HUES64 (cell line): Measurements from ENCODE around the gene CEPT1.
"Not testable (repeated sequence)": the region's sequence is repeated elsewhere in the genome, so short reads cannot be mapped to it uniquely, and the experiment has no call there.

ENCODE experiments used
- H3K27ac ChIP-seq: 2 replicates; pipeline ENCODE4 v1.7.0; 2013; ENCODE audit warnings: low read depth, low read length, inconsistent platforms
- H3K27me3 ChIP-seq: 2 replicates; pipeline ENCODE4 v1.6.1; 2013; ENCODE audit warnings: mild to moderate bottlenecking, low read length; ENCODE audit not compliant: insufficient read depth
- H3K36me3 ChIP-seq: 2 replicates; pipeline ENCODE4 v1.6.1; 2013; ENCODE audit warnings: mild to moderate bottlenecking, low read length; ENCODE audit not compliant: insufficient read depth
- H3K4me1 ChIP-seq: 2 replicates; pipeline ENCODE4 v1.6.1; 2013; ENCODE audit warnings: mild to moderate bottlenecking, low read length, moderate library complexity; ENCODE audit not compliant: insufficient read depth
- H3K4me3 ChIP-seq: 2 replicates; pipeline ENCODE4 v1.5.1; 2013; ENCODE audit warnings: mild to moderate bottlenecking, low read length, moderate library complexity
- H3K9ac ChIP-seq: 2 replicates; pipeline ENCODE4 v1.6.1; 2013; ENCODE audit warnings: mild to moderate bottlenecking, low read depth, low read length
- H3K9me3 ChIP-seq: 2 replicates; pipeline ENCODE4 v1.6.1; 2013; ENCODE audit warnings: low read depth, low read length; ENCODE audit not compliant: insufficient read depth
- WGBS: fragments of 150-250, 120-280 bp; methylation state at CpG from one replicate; pipeline ENCODE4 v1.1.7; 2013; ENCODE audit warnings: missing lambda C conversion rate; 5-methylcytosine and 5-hydroxymethylcytosine counted together

CEPT1 gene

DNA sequence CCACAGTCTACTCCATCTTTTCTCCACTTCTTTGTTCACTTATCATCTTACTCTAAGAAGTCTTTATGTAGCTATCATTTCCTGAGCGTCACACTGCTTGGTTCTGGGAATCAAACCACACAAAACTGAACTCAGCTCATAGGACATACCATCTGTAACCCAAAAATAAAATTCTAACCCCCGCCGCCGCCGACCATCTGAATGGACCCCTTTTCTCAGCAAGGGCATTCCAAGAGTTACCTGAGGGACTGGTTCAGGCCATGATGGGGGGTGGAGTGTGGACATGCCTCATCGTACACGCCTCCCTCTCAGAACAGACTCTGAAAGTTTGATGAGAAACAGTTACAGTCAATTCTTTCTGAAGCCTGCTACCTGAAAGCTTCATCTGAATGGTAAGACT lies 74.9 kb downstream of the CEPT1 start:
- 95% methylated on average over 7 of the region's 7 CpGs for WGBS

GRCh38 chr1:111215285-111215684 lies 75.3 kb downstream of the CEPT1 start:
- not testable (repeated sequence) for H3K4me3 ChIP-seq, H3K9me3 ChIP-seq, H3K9ac ChIP-seq, H3K27ac ChIP-seq, H3K27me3 ChIP-seq, H3K36me3 ChIP-seq
- 96% methylated on average over 2 of the region's 2 CpGs for WGBS
- H3K4me1 ChIP-seq = peaks cover 12% of the 10 kb centered on the region; the same call in 1 of the 2 replicates

More for the DNA sequence above, 74.9 kb downstream of the CEPT1 start:
- Histone ChIP-seq H3K9ac (no peak overlapping the region; the same call in 1 of the 2 replicates), H3K27ac (no peak overlapping the region), H3K9me3 (no peaks in the 10 kb centered on the region), H3K27me3 (no peaks in the 10 kb centered on the region), H3K36me3 (no peaks in the 10 kb centered on the region), H3K4me1 (peaks cover 8% of the 10 kb centered on the region; the same call in 1 of the 2 replicates), H3K4me3 (no peak overlapping the region)

GRCh38 chr1:111216751-111217150 lies 76.7 kb downstream of the CEPT1 start:
- Histone ChIP-seq H3K4me3 (no peak overlapping the region), H3K27me3 (no peaks in the 10 kb centered on the region), H3K9me3 (no peaks in the 10 kb centered on the region), H3K9ac (no peak overlapping the region), H3K36me3 (no peaks in the 10 kb centered on the region), H3K27ac (no peak overlapping the region), H3K4me1 (peaks cover 12% of the 10 kb centered on the region; the same call in 1 of the 2 replicates)
- WGBS = 92% methylated on average over 5 of the region's 5 CpGs

GRCh38 chr1:111217183-111217910 lies 77.3 kb downstream of the CEPT1 start:
- Histone ChIP-seq H3K4me1 (peaks cover 14% of the 10 kb centered on the region; the same call in 1 of the 2 replicates), H3K9me3 (no peaks in the 10 kb centered on the region), H3K4me3 (no peak overlapping the region), H3K36me3 (no peaks in the 10 kb centered on the region), H3K27me3 (no peaks in the 10 kb centered on the region), H3K27ac (no peak overlapping the region), H3K9ac (no peak overlapping the region)
- 78% methylated on average over 5 of the region's 5 CpGs for WGBS

DNA sequence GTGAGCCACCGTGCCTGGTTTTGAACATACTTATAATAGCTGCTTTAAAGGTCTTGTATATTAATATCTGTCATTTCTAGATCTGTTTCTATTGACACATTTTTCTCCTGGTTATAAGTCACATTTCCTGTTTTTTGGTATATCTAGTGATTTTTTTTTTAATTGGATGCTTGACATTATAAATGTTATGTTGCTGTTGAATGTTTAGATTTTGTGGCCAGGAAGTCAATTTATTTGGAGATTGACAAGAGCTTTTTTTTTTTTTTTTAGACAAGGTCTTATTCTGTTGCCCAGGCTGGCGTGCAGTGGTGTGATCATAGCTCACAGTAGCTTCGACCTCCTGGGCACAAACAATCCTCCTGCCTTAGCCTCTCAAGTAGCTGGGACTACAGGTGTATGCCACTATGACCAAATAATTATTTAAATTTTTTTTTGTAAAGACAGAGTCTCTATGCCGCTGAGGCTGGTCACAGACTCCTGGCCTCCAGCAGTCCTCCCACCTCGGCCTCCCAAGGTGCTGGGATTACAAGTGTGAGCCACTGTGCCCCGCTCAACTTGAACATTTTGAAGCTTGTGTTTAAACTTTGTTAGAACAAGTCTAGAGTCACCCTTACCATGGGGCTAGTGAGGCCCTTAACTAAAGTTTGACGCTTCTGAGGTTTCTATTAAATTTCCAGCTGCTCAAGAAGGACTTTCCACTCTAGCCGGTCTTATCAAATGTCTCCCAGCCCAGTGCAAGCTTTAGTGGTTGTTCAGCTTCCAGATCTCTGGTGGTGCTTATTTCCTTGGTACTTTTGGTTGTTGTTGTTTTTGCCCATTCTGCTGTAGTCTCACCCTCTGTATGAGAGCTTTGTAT lies 78.9 kb downstream of the CEPT1 start:
- H3K4me1 ChIP-seq = peaks cover 18% of the 10 kb centered on the region
- 96% methylated on average over 8 of the region's 8 CpGs for WGBS
- H3K36me3 ChIP-seq = no peaks in the 10 kb centered on the region
- no peaks in the 10 kb centered on the region for H3K27me3 ChIP-seq
- no peaks in the 10 kb centered on the region for H3K9me3 ChIP-seq
- no peak overlapping the region for H3K4me3 ChIP-seq
- no peak overlapping the region for H3K9ac ChIP-seq
- H3K27ac ChIP-seq = peak overlapping the region; percentile 68; the same call in 1 of the 2 replicates

GRCh38 chr1:111219557-111220286 lies 79.7 kb downstream of the CEPT1 start:
- no peak overlapping the region for H3K9ac ChIP-seq
- H3K4me1 ChIP-seq = peaks cover 18% of the 10 kb centered on the region
- no peaks in the 10 kb centered on the region for H3K9me3 ChIP-seq
- 72% methylated on average over 5 of the region's 5 CpGs for WGBS
- no peak overlapping the region for H3K4me3 ChIP-seq
- peak overlapping the region; percentile 46; the same call in 1 of the 2 replicates for H3K27ac ChIP-seq
- no peaks in the 10 kb centered on the region for H3K27me3 ChIP-seq
- no peaks in the 10 kb centered on the region for H3K36me3 ChIP-seq

DNA sequence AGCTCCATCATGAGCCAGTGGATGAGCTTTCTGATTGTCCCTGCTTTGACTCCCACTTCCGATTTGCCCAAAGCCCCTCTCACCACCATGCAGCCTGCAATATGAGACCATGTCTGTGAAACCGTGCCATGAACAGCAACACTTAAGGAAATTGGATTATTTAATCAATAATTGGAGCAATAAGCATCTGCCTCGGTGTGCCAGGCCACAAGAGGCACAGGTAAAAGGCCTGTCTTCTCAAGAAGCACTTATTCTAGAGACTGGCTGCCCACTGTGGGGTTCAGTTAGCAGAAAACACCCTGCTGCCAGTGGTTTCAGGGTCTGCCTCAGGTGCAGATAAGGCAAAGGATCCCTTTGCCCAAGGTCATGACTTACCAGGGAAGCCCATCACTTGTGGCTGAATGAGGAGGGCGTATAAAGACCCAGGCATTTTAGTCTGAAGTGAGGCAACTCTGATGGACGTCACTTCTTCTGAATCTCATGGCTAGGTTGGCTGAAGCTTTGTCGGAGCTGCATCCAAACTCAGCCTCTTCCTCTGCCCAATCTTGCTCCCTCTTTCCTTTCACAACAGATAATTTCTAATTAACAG lies 80.4 kb downstream of the CEPT1 start:
- Histone ChIP-seq H3K27ac (peak overlapping the region; percentile 46; the same call in 1 of the 2 replicates), H3K4me3 (no peak overlapping the region), H3K36me3 (no peaks in the 10 kb centered on the region), H3K9me3 (no peaks in the 10 kb centered on the region), H3K27me3 (no peaks in the 10 kb centered on the region), H3K4me1 (peaks cover 15% of the 10 kb centered on the region), H3K9ac (no peak overlapping the region)
- 92% methylated on average over 6 of the region's 6 CpGs for WGBS

DNA sequence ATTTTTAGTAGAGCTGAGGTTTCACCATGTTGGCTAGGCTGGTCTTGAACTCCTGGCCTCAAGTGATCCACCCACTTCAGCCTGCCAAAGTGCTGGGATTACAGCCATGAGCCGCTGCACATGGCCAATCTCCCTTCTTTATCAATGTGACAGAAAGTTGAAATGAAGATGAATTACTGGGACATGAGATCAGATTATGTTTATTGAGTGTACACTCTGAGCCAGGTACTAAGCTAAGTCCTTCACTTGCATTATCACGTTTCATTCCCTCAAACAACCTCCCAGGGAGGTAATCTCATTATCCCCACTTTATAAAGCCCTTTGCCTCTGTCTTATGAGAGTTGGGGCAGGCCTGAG lies 81.2 kb downstream of the CEPT1 start:
- no peaks in the 10 kb centered on the region for H3K9me3 ChIP-seq
- H3K27ac ChIP-seq = no peak overlapping the region
- no peak overlapping the region for H3K4me3 ChIP-seq
- H3K4me1 ChIP-seq = peaks cover 23% of the 10 kb centered on the region
- 80% methylated on average over 2 of the region's 2 CpGs for WGBS
- no peaks in the 10 kb centered on the region for H3K27me3 ChIP-seq
- no peaks in the 10 kb centered on the region for H3K36me3 ChIP-seq
- no peak overlapping the region for H3K9ac ChIP-seq

DNA sequence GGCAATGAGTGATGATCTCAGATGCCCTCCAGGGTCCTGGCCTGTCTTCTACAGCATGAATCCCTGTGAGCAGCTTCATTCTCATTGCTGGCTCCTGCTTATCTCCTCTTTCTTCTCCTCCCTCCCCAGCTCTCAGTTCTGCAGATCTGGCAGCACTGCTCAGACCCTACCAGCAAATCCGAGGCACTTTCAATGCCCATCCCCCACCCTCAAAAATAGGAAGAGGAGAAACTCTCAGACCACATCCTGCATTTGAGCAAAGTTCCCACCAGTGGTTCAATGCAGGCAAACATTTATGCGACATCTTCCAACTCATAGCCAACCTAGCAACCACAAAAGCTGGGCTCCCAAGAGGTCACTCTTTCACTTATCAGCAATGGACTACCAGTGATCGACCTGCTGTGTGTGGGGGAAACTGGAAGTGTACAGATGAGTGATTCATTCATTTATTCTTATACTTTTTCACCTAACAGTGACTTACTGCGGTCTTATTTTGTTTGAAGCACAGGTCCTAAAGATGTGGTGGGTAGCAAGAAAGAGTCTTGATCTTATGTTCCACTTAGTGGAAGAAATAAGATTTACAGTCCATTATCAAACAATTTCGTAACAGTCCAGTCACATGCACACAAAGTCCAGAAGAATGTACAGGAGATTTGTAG lies 81.7 kb downstream of the CEPT1 start:
- 72% methylated on average over 2 of the region's 5 CpGs for WGBS
- H3K4me3 ChIP-seq = no peak overlapping the region
- no peaks in the 10 kb centered on the region for H3K27me3 ChIP-seq
- H3K4me1 ChIP-seq = peaks cover 23% of the 10 kb centered on the region
- H3K36me3 ChIP-seq = no peaks in the 10 kb centered on the region
- H3K9me3 ChIP-seq = no peaks in the 10 kb centered on the region
- H3K9ac ChIP-seq = no peak overlapping the region
- H3K27ac ChIP-seq = no peak overlapping the region

DNA sequence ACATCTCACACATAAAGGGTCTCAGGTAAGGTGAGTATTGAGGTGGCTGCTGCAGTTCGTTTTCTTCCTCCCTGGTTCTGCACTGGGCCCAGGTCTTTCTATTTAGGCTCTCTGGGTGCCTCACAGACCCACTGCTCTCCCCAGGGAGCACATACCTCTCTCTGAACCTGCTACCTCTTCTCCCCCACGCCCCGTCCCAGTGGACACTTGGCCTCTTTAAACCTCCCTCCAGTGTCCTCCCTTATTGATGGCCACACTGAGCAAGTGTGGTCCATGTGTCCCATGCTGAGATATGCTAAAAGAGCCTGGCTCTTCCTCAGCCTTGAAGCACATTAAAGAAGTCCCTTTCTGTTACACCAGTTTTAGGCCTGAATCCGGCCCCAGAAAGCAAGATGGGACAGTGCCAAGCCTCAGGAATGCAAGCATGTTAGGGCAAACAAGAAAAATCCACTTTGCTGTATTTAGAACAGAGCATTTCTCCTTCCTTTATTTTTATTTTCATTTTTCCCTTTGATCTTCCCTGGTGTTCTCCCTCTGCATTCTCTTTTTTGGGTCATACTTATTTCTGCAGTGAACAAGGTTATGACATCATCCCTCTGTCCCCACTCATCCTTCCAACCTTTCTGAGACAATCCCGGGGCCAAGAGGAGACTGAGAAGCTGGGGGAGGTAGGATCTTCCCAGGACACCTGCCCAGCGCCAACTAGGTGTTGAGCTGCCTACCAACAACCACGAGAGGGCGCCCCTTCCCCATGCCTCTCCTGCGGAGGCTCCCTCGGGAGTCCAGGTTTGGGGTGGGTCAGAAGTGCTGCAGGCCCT lies 82.5 kb downstream of the CEPT1 start:
- Histone ChIP-seq H3K4me1 (peaks cover 23% of the 10 kb centered on the region), H3K4me3 (no peak overlapping the region), H3K27me3 (no peaks in the 10 kb centered on the region), H3K27ac (no peak overlapping the region), H3K36me3 (no peaks in the 10 kb centered on the region), H3K9me3 (no peaks in the 10 kb centered on the region), H3K9ac (no peak overlapping the region)
- 36% methylated on average over 10 of the region's 10 CpGs for WGBS
